ACC112 (cell line): ENCODE results near the gene KRTAP10-10.
"Not testable (repeated sequence)": the region's sequence is repeated elsewhere in the genome, so short reads cannot be mapped to it uniquely, and the experiment has no call there.

Experiments
- H2AFZ ChIP-seq: fragments of 200-600 bp; sonication (generic); one replicate; pipeline ENCODE4 v1.6.0; 2017; ENCODE audit warnings: antibody characterized with exemption, low read length; ENCODE audit not compliant: unreplicated experiment
- H3K27ac ChIP-seq: fragments of 200-600 bp; sonication (generic); 2 replicates; pipeline ENCODE4 v1.5.1; 2014; ENCODE audit warnings: low read depth, mild to moderate bottlenecking, antibody characterized with exemption, low read length, moderate library complexity
- H3K27me3 ChIP-seq: fragments of 200-600 bp; sonication (generic); 2 replicates; pipeline ENCODE4 v1.6.1; 2014; ENCODE audit warnings: mild to moderate bottlenecking, antibody characterized with exemption, low read length, moderate library complexity, mixed read lengths; ENCODE audit not compliant: insufficient read depth
- H3K36me3 ChIP-seq: fragments of 200-600 bp; sonication (generic); 2 replicates; pipeline ENCODE4 v1.6.1; 2016; ENCODE audit warnings: mild to moderate bottlenecking, antibody characterized with exemption, low read length, moderate library complexity, mixed read lengths; ENCODE audit not compliant: insufficient read depth
- H3K4me1 ChIP-seq: fragments of 200-600 bp; sonication (generic); one replicate; pipeline ENCODE4 v1.6.1; 2016; ENCODE audit warnings: low read length, mixed read lengths; ENCODE audit not compliant: insufficient read depth, unreplicated experiment, control insufficient read depth
- H3K4me3 ChIP-seq: fragments of 200-600 bp; sonication (generic); 2 replicates; pipeline ENCODE4 v1.5.1; 2014; ENCODE audit warnings: mild to moderate bottlenecking, low read depth, low read length
- H3K79me2 ChIP-seq: fragments of 200-600 bp; sonication (generic); one replicate; pipeline ENCODE4 v1.6.0; 2016; ENCODE audit warnings: low read length; ENCODE audit not compliant: control insufficient read depth, unreplicated experiment, insufficient read depth

The KRTAP10-10 gene, protein sequence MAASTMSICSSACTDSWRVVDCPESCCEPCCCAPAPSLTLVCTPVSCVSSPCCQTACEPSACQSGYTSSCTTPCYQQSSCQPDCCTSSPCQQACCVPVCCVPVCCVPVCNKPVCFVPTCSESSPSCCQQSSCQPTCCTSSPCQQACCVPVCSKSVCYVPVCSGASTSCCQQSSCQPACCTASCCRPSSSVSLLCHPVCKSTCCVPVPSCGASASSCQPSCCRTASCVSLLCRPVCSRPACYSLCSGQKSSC

DNA sequence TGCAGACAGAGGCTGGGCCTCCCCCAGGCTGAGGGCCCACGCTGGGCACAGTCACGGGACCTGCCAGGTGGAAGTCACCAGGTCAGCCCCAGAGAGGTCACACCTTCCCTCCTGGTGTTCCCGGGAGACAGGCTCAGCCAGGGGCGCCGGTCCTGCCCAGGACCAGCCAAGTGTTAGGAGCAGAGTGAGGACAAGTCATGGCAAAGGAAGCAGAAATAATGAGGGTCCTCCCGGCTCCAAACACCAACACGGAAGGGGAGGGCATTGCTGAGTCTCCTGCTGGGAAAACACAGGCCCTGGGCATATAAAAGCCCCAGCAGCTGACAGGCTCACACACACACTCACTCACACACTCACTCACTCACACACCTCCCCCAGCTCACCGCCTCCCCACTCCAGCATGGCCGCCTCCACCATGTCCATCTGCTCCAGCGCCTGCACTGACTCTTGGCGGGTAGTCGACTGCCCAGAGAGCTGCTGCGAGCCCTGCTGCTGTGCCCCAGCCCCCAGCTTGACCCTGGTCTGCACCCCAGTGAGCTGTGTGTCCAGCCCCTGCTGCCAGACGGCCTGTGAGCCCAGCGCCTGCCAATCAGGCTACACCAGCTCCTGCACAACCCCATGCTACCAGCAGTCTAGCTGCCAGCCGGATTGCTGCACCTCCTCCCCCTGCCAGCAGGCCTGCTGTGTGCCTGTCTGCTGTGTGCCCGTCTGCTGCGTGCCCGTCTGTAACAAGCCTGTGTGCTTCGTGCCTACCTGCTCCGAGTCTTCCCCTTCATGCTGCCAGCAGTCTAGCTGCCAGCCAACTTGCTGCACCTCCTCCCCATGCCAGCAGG, at the start of gene KRTAP10-10:
TSS of gene KRTAP10-10 (plus strand) at position 339 of the 833 bp plus-strand sequence. CDS start at position 401, 62 bp downstream.
- Histone ChIP-seq H3K27ac (no peak within 1 kb of the TSS), H3K36me3 (no peaks in the 10 kb centered on the region), H3K4me3 (no peak within 1 kb of the TSS), H3K4me1 (no peaks in the 10 kb centered on the region), H3K27me3 (no peaks in the 10 kb centered on the region), H2AFZ (no peak within 1 kb of the TSS), H3K79me2 (no peaks in the 10 kb centered on the region)

DNA sequence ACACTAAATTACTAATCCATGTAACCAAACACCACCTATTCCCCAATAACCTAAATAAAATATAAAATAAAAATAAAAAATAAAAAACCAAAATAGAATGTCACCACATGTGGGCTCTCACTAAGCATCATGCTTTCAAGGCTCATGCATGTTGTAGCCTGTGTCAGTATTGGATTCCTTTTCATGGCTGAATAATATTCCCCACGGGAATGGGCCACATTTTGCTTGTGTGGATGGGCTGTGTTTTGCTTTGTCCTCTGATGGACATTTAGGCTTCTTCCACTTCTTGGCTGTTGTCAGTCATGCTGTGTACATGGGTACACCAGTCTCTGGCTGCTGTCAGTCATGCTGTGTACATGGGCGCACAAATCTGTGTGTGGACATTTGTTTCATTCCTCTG, 48.1 kb upstream of the KRTAP10-10 start:
- Histone ChIP-seq H3K4me3 (no peak overlapping the region), H3K27ac (no peak overlapping the region), H2AFZ (no peak overlapping the region), H3K4me1 (no peaks in the 10 kb centered on the region), H3K79me2 (no peaks in the 10 kb centered on the region), H3K27me3 (peaks cover 32% of the 10 kb centered on the region), H3K36me3 (no peaks in the 10 kb centered on the region)

DNA sequence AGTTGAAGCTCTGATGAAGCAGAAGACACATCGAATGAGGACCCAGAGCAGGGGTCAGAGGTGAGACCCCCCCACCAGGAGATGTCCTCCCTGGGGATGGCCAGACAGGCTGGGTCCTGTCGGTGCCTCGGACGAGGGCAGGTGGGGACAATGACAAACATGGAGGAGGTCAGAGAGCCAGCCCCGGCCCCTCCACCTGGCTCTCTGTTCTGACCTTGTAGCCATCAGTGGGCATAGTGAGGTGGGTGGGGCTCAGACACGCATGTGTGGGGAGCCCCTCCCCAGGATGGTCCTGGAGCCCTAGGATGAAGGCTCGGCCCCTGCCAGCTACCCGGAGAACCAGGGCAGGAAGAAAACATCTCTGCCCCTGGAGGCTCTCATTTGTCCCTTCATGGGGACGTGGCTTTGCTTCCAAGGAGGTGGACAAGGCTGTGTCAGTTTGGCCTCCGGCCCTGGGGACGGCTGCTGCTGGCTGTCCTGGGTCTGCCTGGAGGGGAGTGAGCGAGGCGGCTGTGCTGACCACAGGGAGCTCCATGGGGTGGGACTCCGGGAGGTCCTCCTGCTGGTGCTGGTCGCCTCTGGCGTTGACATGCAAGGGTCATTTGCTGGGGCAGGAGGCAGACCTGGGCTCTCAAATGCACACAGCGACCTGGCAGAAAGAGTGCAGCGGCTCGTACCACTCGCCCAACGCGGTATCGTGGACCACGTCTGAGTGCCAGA, 47.4 kb upstream of the KRTAP10-10 start:
- Histone ChIP-seq H2AFZ (no peak overlapping the region), H3K4me3 (no peak overlapping the region), H3K27me3 (peaks cover 37% of the 10 kb centered on the region), H3K36me3 (no peaks in the 10 kb centered on the region), H3K27ac (no peak overlapping the region), H3K4me1 (no peaks in the 10 kb centered on the region), H3K79me2 (no peaks in the 10 kb centered on the region)

DNA sequence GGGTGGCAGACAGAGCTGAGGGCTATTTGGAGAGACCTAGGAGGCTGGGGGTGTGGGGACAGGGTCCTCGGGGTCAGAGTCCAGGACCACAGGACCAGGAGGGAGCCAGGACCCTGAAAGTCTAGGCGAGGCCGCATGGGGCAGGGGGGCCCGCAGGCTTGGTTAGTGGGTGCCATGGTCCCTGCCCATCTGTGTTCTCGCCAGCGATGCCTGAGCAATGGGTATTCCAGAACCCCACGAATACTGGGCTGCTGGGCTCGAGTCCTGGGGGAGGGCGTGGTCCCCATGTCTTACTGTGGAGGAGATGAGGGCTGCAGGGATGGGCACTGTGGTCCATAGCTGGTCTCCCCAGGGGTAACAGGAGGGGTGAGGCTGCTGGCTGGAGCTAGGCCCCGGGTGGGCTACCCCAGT, 46.8 kb upstream of the KRTAP10-10 start:
- H3K36me3 ChIP-seq = no peaks in the 10 kb centered on the region
- H3K27ac ChIP-seq = no peak overlapping the region
- no peaks in the 10 kb centered on the region for H3K4me1 ChIP-seq
- H3K27me3 ChIP-seq = peaks cover 37% of the 10 kb centered on the region
- H3K79me2 ChIP-seq = no peaks in the 10 kb centered on the region
- H2AFZ ChIP-seq = no peak overlapping the region
- H3K4me3 ChIP-seq = no peak overlapping the region

DNA sequence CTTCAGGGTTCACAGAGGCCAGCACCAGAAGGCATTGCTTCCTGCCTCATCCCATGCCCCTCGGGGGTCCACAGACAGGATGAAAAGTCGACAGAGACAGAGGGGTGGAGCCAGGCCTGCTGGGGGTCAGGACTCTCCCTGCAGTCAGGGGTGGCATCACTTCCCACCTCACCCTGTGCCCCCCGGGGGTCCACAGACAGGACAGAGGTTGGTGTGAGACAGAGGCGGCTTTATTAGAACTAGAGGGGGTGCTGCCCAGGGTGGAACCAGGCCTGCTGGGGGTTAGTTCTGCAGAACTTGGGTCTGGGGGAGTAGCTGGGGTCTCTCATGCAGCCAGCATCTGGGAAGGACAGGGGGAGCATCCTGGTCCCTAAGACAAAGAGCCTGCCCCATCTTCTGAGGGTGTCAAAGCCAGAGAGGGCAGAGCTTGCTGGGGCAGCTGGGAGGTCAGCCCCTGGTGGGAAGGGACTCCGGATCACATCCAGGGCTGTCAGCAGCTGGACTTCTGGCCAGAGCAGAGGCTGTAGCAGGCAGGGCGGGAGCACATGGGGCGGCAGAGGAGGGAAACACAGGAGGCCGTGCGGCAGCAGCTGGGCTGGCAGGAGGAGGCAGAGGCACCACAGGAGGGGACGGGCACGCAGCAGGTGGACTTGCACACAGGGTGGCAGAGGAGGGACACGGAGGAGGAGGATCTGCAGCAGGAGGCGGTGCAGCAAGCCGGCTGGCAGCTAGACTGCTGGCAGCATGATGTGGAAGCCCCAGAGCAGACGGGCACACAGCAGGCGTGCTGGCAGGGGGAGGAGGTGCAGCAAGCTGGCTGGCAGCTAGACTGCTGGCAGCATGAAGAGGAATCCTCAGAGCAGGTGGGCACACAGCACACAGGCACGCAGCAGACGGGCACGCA, 46.0 kb upstream of the KRTAP10-10 start:
- H3K27me3 ChIP-seq = peaks cover 37% of the 10 kb centered on the region
- H3K36me3 ChIP-seq, H2AFZ ChIP-seq, H3K4me3 ChIP-seq, H3K27ac ChIP-seq, H3K79me2 ChIP-seq, H3K4me1 ChIP-seq: not testable (repeated sequence)

DNA sequence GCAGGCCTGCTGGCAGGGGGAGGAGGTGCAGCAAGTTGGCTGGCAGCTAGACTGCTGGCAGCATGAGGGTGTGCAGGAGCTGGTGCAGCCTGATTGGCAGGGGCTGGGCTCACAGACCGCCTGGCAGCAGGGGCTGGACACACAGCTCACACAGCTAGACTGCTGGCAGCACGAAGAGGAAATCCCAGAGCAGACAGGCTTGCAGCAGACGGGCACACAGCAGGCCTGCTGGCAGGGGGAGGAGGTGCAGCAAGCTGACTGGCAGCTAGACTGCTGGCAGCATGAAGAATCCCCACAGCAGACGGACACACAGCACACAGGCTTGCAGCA, 45.4 kb upstream of the KRTAP10-10 start:
- peaks cover 43% of the 10 kb centered on the region for H3K27me3 ChIP-seq
- H3K79me2 ChIP-seq, H3K4me3 ChIP-seq, H3K36me3 ChIP-seq, H2AFZ ChIP-seq, H3K4me1 ChIP-seq, H3K27ac ChIP-seq: not testable (repeated sequence)

DNA sequence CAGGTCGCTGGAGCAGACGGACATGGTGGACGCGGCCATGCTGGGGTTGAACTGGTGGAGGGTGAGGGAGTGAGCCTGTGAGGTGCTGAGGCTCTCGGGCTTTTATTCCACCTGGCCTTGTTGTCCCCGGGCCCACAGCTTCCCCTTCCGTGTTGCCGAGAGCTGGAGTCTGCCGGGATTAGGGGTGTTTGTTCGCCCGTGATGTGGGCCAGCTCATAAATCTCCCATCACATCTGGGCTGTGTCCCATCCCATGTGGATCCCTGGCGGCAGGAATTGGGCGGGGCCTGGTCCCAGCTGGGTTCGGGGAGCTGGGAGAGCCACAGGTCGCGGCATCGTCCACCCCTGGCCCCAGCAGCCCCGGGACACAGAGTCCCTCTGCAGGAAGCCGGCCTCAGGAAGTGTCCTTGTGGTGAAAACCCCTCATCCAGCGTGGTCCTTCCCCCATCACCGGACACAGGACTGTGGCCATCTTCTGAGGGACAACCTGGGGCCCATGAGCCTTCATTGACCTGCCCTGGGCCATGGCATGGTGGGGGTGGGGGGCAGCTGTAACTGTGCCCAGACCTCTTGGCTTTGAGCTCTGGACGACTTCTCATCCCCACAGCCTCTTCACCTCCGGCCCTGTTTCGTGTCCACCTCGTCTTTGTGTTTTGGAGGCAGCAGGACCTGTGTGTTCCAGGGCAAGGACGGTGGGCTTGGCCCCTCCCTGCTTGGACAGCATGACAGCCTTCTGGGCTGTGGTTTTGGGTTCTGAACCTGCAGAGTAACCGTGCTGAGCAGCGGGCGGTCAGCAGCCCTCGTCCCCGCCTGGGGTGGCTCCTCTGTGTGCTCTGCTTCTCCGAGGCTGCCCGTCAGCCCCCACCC, 44.5 kb upstream of the KRTAP10-10 start, which contains the start of gene KRTAP10-6:
TSS of gene KRTAP10-6 (minus strand) at position 60 of the 866 bp plus-strand sequence. CDS start at position 39, 21 bp downstream.
- no peak within 1 kb of the TSS for H3K4me3 ChIP-seq
- no peak within 1 kb of the TSS for H2AFZ ChIP-seq
- H3K27me3 ChIP-seq = peaks cover 51% of the 10 kb centered on the region
- H3K27ac ChIP-seq = no peak within 1 kb of the TSS
- H3K36me3 ChIP-seq = no peaks in the 10 kb centered on the region
- H3K4me1 ChIP-seq = no peaks in the 10 kb centered on the region
- H3K79me2 ChIP-seq = no peaks in the 10 kb centered on the region

DNA sequence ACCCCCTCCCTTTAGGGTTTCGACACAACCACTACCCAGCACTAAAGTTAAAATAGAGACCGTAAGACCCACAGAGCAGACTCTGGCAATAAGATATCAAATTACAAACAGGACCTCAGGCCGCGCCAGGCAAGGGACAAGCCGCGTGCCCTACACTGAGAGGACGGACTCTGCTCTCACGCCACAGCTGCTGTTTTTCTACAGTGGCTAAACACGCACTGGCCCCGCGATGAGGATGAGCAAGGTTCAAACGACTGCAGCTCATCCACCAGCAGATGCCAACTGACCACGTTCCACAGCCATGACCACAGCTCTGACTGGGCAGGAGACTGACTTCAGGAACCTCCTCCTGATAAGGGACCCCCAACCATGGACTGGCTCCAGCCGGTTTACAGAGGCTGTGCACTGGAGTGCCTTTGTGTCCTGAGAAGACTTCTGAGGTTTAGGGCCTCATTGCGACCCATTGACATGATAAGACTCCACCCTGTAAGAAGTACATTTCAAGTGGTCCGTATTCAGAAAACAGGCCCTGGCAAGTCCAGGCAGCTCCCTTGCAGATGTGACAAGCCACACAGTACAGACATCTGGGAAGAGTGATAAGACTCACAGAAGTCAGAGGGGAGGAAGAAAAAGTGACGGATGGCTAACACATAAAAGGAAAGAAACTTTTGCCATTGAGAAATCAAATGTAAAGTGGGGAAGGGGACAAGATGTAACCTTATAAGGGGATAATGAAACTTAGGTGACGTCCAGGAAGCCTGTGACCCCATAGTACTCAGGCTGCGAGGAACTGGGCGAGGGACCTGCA, 43.4 kb upstream of the KRTAP10-10 start:
- Histone ChIP-seq H3K27ac (no peak overlapping the region), H3K36me3 (no peaks in the 10 kb centered on the region), H2AFZ (no peak overlapping the region), H3K4me1 (no peaks in the 10 kb centered on the region), H3K79me2 (no peaks in the 10 kb centered on the region), H3K4me3 (no peak overlapping the region), H3K27me3 (peaks cover 62% of the 10 kb centered on the region)

DNA sequence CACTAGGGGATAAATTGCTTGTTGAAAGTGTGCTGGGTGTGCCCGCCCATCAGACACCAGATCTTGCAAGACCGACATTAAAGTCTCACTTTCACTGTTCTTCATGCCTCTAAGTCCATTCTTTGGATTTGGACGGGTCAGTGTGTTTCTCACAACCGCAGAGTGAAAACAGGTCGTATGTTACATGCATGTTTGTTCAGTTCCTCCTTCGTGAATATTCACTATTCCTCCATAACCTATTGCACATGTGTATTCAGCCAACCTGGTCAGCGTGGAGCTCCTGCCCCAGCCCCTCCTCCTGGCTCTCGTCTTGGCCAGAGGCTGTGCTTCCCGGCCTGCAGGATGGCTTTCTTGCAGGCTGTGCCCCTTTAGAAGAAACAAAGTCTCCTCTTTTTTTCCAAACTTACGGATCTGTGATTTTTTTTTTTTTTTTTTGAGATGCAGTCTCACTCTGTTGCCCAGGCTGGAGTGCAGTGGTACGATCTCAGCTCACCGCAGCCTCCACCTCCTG, 42.7 kb upstream of the KRTAP10-10 start:
- Histone ChIP-seq H2AFZ (no peak overlapping the region), H3K27me3 (peaks cover 67% of the 10 kb centered on the region), H3K4me3 (no peak overlapping the region), H3K79me2 (no peaks in the 10 kb centered on the region), H3K4me1 (no peaks in the 10 kb centered on the region), H3K36me3 (no peaks in the 10 kb centered on the region), H3K27ac (no peak overlapping the region)
